Measurements from ENCODE around the gene MFSD2A. TPM values are rescaled to one million over a fixed set of nuclear protein-coding genes. Genes with fewer than 3 reads are reported as not detected.
"Not testable (repeated sequence)": the region's sequence is repeated elsewhere in the genome, so short reads cannot be mapped to it uniquely, and the experiment has no call there.

MFSD2A gene
- total RNA-seq, 1 donor from 2014 or later = 225 TPM

GRCh38 chr1:39958403-39959200 is 3.7 kb downstream of the MFSD2A start:
- H3K9me3 ChIP-seq = no peaks in the 10 kb centered on the region
- no peaks in the 10 kb centered on the region for H3K27me3 ChIP-seq
- TF ChIP-seq CTCF (IDR thresholded peaks at IDR 0.05) = no peak
- peak overlapping the region; percentile 72 for H3K27ac ChIP-seq
- intact Hi-C loops (cut with DNase I) = no loop called here
- H3K4me3 ChIP-seq = peak overlapping the region; percentile 69
- DNase-seq (no peak), ATAC-seq (no peak)
- no peaks in the 10 kb centered on the region for H3K36me3 ChIP-seq
- peaks cover 38% of the 10 kb centered on the region for H3K4me1 ChIP-seq

- peak; percentile 20 for ATAC-seq
- H3K4me3 ChIP-seq = peak overlapping the region; percentile 23
- no peak for DNase-seq
- H3K27me3 ChIP-seq = no peaks in the 10 kb centered on the region
- intact Hi-C loops (cut with DNase I) = loop anchor here (10.0 kb wide), 1 partner anchor 45 kb away; no protein-coding TSS in a partner anchor
- no peaks in the 10 kb centered on the region for H3K36me3 ChIP-seq
- no peaks in the 10 kb centered on the region for H3K9me3 ChIP-seq
- peak overlapping the region; percentile 72 for H3K27ac ChIP-seq
- no peak for TF ChIP-seq CTCF (IDR thresholded peaks at IDR 0.05)
- peaks cover 34% of the 10 kb centered on the region for H3K4me1 ChIP-seq
These were observed 4.8 kb downstream of the MFSD2A start for GRCh38 chr1:39959651-39960333.

DNA sequence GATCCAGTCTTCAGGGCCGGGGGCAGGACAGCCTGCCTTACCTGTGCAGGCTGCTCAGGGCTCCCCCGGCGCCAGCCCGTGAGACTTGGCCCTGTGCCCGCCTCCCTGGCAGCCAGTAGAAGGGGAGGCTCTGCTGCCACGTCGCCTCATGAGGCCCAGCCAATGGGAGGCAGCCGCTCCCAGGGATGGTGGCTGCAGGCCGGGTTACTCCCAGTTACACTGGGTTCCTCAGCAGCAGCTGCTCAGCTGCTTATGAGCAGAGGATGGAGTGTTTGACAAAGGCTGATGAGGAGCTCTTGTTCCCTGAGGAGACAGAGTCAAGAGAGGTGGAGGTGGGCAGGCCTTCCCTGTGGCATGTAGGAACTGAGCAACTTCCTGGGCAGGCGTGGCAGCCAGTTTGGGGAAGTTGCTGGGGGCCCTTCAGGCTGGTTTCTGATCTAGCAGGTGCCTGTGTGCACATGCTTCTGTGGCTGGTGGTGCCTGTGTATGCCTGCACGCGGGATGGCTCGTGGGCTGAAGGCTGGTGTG is 5.5 kb downstream of the MFSD2A start:
- no peaks in the 10 kb centered on the region for H3K9me3 ChIP-seq
- TF ChIP-seq CTCF (IDR thresholded peaks at IDR 0.05) = no peak
- intact Hi-C loops (cut with DNase I) = loop anchor here (10.0 kb wide), 1 partner anchor 46 kb away; no protein-coding TSS in a partner anchor
- H3K27ac ChIP-seq = peak overlapping the region; percentile 72
- H3K4me3 ChIP-seq = peak overlapping the region; percentile 23
- ATAC-seq (peak; percentile 90), DNase-seq (peak; percentile 96)
- H3K36me3 ChIP-seq = peaks cover 3% of the 10 kb centered on the region
- peaks cover 30% of the 10 kb centered on the region for H3K4me1 ChIP-seq
- H3K27me3 ChIP-seq = no peaks in the 10 kb centered on the region

- H3K4me3 ChIP-seq = no peak overlapping the region
- H3K9me3 ChIP-seq = no peaks in the 10 kb centered on the region
- H3K36me3 ChIP-seq = peaks cover 13% of the 10 kb centered on the region
- DNase-seq (no peak), ATAC-seq (no peak)
- no peaks in the 10 kb centered on the region for H3K27me3 ChIP-seq
- intact Hi-C loops (cut with DNase I) = loop anchor here (10.0 kb wide), 1 partner anchor 48 kb away; no protein-coding TSS in a partner anchor
- no peak overlapping the region for H3K27ac ChIP-seq
- TF ChIP-seq CTCF (IDR thresholded peaks at IDR 0.05) = no peak
- H3K4me1 ChIP-seq = peaks cover 22% of the 10 kb centered on the region
These were observed 7.5 kb downstream of the MFSD2A start for GRCh38 chr1:39962450-39962825.

- intact Hi-C loops (cut with DNase I) = loop anchor here (10.0 kb wide), 1 partner anchor 48 kb away; no protein-coding TSS in a partner anchor
- H3K4me3 ChIP-seq, ATAC-seq, H3K27me3 ChIP-seq, H3K9me3 ChIP-seq, H3K27ac ChIP-seq, DNase-seq: not testable (repeated sequence)
- peaks cover 13% of the 10 kb centered on the region for H3K36me3 ChIP-seq
- H3K4me1 ChIP-seq = peaks cover 22% of the 10 kb centered on the region
These were observed 8.0 kb downstream of the MFSD2A start for GRCh38 chr1:39962964-39963363.

- no peaks in the 10 kb centered on the region for H3K27me3 ChIP-seq
- intact Hi-C loops (cut with DNase I) = loop anchor here (10.0 kb wide), 1 partner anchor 50 kb away; no protein-coding TSS in a partner anchor
- TF ChIP-seq CTCF (IDR thresholded peaks at IDR 0.05) = no peak
- ATAC-seq (no peak), DNase-seq (no peak)
- peaks cover 17% of the 10 kb centered on the region for H3K4me1 ChIP-seq
- H3K36me3 ChIP-seq = peaks cover 13% of the 10 kb centered on the region
- H3K9me3 ChIP-seq = no peaks in the 10 kb centered on the region
- H3K4me3 ChIP-seq = no peak overlapping the region
- no peak overlapping the region for H3K27ac ChIP-seq
These were observed 9.6 kb downstream of the MFSD2A start for GRCh38 chr1:39964552-39964951.
